ENCODE data around the gene CEP85. TPM values are rescaled to one million over a fixed set of nuclear protein-coding genes. Genes with fewer than 3 reads are reported as not detected.

Gene CEP85
- total RNA-seq, 2 experiments from 2014 or later = 32.8 to 33.7 TPM

- H3K36me3 Mint-ChIP-seq (ENCODE audit: low read depth) = no peaks in the 10 kb centered on the region
- no peak for ATAC-seq
- no peak for DNase-seq
- peaks cover 6% of the 10 kb centered on the region for H3K4me1 Mint-ChIP-seq (ENCODE audit: low read depth)
- no peak overlapping the region for H3K4me3 Mint-ChIP-seq
- intact Hi-C loops (cut with micrococcal nuclease) = no loop called here
- ChIA-PET POLR2A (interaction anchor here (0.7 kb wide), 1 partner anchor 14 kb away, joined by 3 read pairs; no protein-coding TSS in a partner anchor), CTCF (interaction anchor here (1.0 to 3.0 kb wide), 6 partner anchors 14 to 227 kb away, joined by 3 to 10 read pairs (median 4); partner anchors contain the start of gene ZNF593)
- no peak overlapping the region for H3K27ac Mint-ChIP-seq
- TF ChIP-seq CTCF (IDR thresholded peaks at IDR 0.05) = no peak
- no peaks in the 10 kb centered on the region for H3K9me3 Mint-ChIP-seq
- no peaks in the 10 kb centered on the region for H3K27me3 Mint-ChIP-seq
These were observed 44.2 kb upstream of the CEP85 start for GRCh38 chr1:26189751-26190275.

GRCh38 chr1:26190373-26190987 is 43.5 kb upstream of the CEP85 start, which contains the start of gene CATSPER4:
Gene CATSPER4 (plus strand): TSS chr1:26190602. CDS start chr1:26190628, 26 bp downstream.
- DNase-seq = no peak
- H3K4me1 Mint-ChIP-seq (ENCODE audit: low read depth) = peaks cover 6% of the 10 kb centered on the region
- ChIA-PET POLR2A (no interaction called here), CTCF (interaction anchor here (1.0 to 3.0 kb wide), 4 partner anchors 13 to 227 kb away, joined by 3 to 10 read pairs (median 6); partner anchors contain the start of genes CEP85 and ZNF593)
- H3K4me3 Mint-ChIP-seq = no peak within 1 kb of the TSS
- no peak for TF ChIP-seq CTCF (IDR thresholded peaks at IDR 0.05)
- no peaks in the 10 kb centered on the region for H3K36me3 Mint-ChIP-seq (ENCODE audit: low read depth)
- intact Hi-C loops (cut with micrococcal nuclease) = no loop called here
- no peak for ATAC-seq
- H3K9me3 Mint-ChIP-seq = no peaks in the 10 kb centered on the region
- H3K27me3 Mint-ChIP-seq = no peaks in the 10 kb centered on the region
- peak within 1 kb of the TSS; percentile 19 for H3K27ac Mint-ChIP-seq

- no peaks in the 10 kb centered on the region for H3K9me3 Mint-ChIP-seq
- POLR2A ChIA-PET = no interaction called here
- no peak for TF ChIP-seq CTCF (IDR thresholded peaks at IDR 0.05)
- no peaks in the 10 kb centered on the region for H3K36me3 Mint-ChIP-seq (ENCODE audit: low read depth)
- H3K27me3 Mint-ChIP-seq = no peaks in the 10 kb centered on the region
- CTCF ChIA-PET = interaction anchor here (1.6 kb wide), 1 partner anchor 42 kb away, joined by 8 read pairs; the partner anchor contains the start of gene CEP85
- no peak overlapping the region for H3K4me3 Mint-ChIP-seq
- intact Hi-C loops (cut with micrococcal nuclease) = no loop called here
- peak overlapping the region; percentile 6 for H3K27ac Mint-ChIP-seq
- ATAC-seq (peak; percentile 83), DNase-seq (peak; percentile 38)
- peaks cover 6% of the 10 kb centered on the region for H3K4me1 Mint-ChIP-seq (ENCODE audit: low read depth)
These were observed 42.3 kb upstream of the CEP85 start for GRCh38 chr1:26191739-26192138.

DNA sequence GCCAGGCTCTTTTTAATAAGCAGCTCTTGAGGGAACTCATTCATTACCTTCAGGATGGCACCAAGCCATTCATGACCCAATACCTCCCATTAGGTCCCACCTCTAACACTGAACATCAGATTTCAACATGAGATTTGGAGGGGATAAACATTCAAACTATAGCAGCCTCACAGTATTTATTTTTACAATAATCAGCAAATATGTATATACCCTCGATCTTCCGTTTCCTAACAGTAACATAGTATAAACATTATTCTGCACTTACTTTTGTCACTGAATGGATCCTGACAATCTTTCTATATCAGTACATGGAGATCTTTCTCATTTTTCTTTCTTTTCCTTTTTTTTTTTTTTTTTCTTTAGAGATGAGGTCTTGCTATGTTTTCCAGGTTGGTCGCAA is 38.2 kb upstream of the CEP85 start:
- POLR2A ChIA-PET = no interaction called here

More for the DNA sequence above, 38.2 kb upstream of the CEP85 start:
- no peak for TF ChIP-seq CTCF (IDR thresholded peaks at IDR 0.05)
- CTCF ChIA-PET = interaction anchor here (1.4 kb wide), 1 partner anchor 221 kb away, joined by 3 read pairs; no protein-coding TSS in a partner anchor
- Mint-ChIP-seq H3K9me3 (no peaks in the 10 kb centered on the region), H3K27ac (no peak overlapping the region), H3K4me1 (ENCODE audit: low read depth) (peaks cover 9% of the 10 kb centered on the region), H3K4me3 (no peak overlapping the region), H3K27me3 (no peaks in the 10 kb centered on the region), H3K36me3 (ENCODE audit: low read depth) (no peaks in the 10 kb centered on the region)
- ATAC-seq (no peak), DNase-seq (no peak)
- intact Hi-C loops (cut with micrococcal nuclease) = no loop called here

Data from activated CD8-positive, alpha-beta T cell treated with anti-CD3 and anti-CD28 coated beads for 36 hours (primary cell).